ENCODE results near the gene GNPDA1. TPM values are rescaled to one million over a fixed set of nuclear protein-coding genes. Genes with fewer than 3 reads are reported as not detected.

GNPDA1 gene
- total RNA-seq, 6 donors from 2014 or later, result 21.6 to 37.5 (median 31.7) TPM

GRCh38 chr5:141965071-141965470 lies 47.8 kb downstream of the GNPDA1 start:
- 74 to 87% methylated on average over 7 of the region's 7 CpGs for WGBS, 2 donors
- Histone ChIP-seq H3K27me3 (no peaks in the 10 kb centered on the region), H3K27ac (no peak overlapping the region), H3K9me3 (no peaks in the 10 kb centered on the region), H3K36me3 (no peaks in the 10 kb centered on the region), H3K4me1 (peaks cover 16 to 29% (median 19%) of the 10 kb centered on the region in 4 donors), H3K4me3 (no peak overlapping the region)
- no peak for ATAC-seq (ENCODE audit: low FRiP score in 2 of 2)
- no peak for TF ChIP-seq POLR2AphosphoS5 (IDR thresholded peaks at IDR 0.05)
- no peak for TF ChIP-seq CTCF (IDR thresholded peaks at IDR 0.05)
- no peak for TF ChIP-seq EP300 (IDR thresholded peaks at IDR 0.05)
- TF ChIP-seq POLR2A (IDR thresholded peaks at IDR 0.05), result no peak
- DNase-seq, result no peak

GRCh38 chr5:141963701-141964100 lies 49.1 kb downstream of the GNPDA1 start:
- no peak for DNase-seq
- no peaks in the 10 kb centered on the region for H3K36me3 ChIP-seq
- 55 to 61% methylated on average over 3 of the region's 3 CpGs for WGBS, 2 donors
- no peak for ATAC-seq (ENCODE audit: low FRiP score in 2 of 2)
- H3K4me3 ChIP-seq, result no peak overlapping the region
- H3K27me3 ChIP-seq, result no peaks in the 10 kb centered on the region
- no peaks in the 10 kb centered on the region for H3K9me3 ChIP-seq
- H3K27ac ChIP-seq, result no peak overlapping the region
- TF ChIP-seq POLR2A (IDR thresholded peaks at IDR 0.05) (no peak), POLR2AphosphoS5 (IDR thresholded peaks at IDR 0.05) (no peak), EP300 (IDR thresholded peaks at IDR 0.05) (no peak), CTCF (IDR thresholded peaks at IDR 0.05) (no peak)
- peaks cover 23 to 34% (median 25%) of the 10 kb centered on the region in 4 donors for H3K4me1 ChIP-seq

GRCh38 chr5:141961466-141961865 lies 51.4 kb downstream of the GNPDA1 start:
- Histone ChIP-seq H3K9me3 (no peaks in the 10 kb centered on the region), H3K27ac (peak overlapping the region in 1 of 4 donors; percentile 70), H3K4me1 (peaks cover 29 to 44% (median 34%) of the 10 kb centered on the region in 4 donors), H3K27me3 (no peaks in the 10 kb centered on the region), H3K36me3 (no peaks in the 10 kb centered on the region), H3K4me3 (no peak overlapping the region)
- no peak for ATAC-seq (ENCODE audit: low FRiP score in 2 of 2)
- no peak for DNase-seq
- WGBS, 2 donors, result 92 to 93% methylated on average over 3 of the region's 3 CpGs
- TF ChIP-seq POLR2AphosphoS5 (IDR thresholded peaks at IDR 0.05), result no peak
- no peak for TF ChIP-seq CTCF (IDR thresholded peaks at IDR 0.05)
- TF ChIP-seq POLR2A (IDR thresholded peaks at IDR 0.05), result no peak
- no peak for TF ChIP-seq EP300 (IDR thresholded peaks at IDR 0.05)

- no peaks in the 10 kb centered on the region for H3K36me3 ChIP-seq
- no peaks in the 10 kb centered on the region for H3K27me3 ChIP-seq
- H3K4me3 ChIP-seq, result no peak overlapping the region
- no peaks in the 10 kb centered on the region for H3K9me3 ChIP-seq
- TF ChIP-seq CTCF (IDR thresholded peaks at IDR 0.05) (peak; percentile 79 to 89 (median 88)), POLR2A (IDR thresholded peaks at IDR 0.05) (no peak), POLR2AphosphoS5 (IDR thresholded peaks at IDR 0.05) (peak in 1 of 2 donors; percentile 19), EP300 (IDR thresholded peaks at IDR 0.05) (no peak)
- 24 to 28% methylated on average over 14 of the region's 14 CpGs for WGBS, 2 donors
- peaks cover 29 to 44% (median 34%) of the 10 kb centered on the region in 4 donors for H3K4me1 ChIP-seq
- DNase-seq, result peak in 1 of 2 donors; percentile 92
- H3K27ac ChIP-seq, result peak overlapping the region; percentile 45 to 79 (median 60)
- peak; percentile 85 to 91 for ATAC-seq (ENCODE audit: low FRiP score in 2 of 2)
These were observed 52.1 kb downstream of the GNPDA1 start for GRCh38 chr5:141960449-141961323.
